ENCODE data around the gene NEURL1B. TPM values are rescaled to one million over a fixed set of nuclear protein-coding genes. Genes with fewer than 3 reads are reported as not detected.

NEURL1B gene
- polyA plus RNA-seq, 1 donor from 2014 or later: 12.7 TPM

DNA sequence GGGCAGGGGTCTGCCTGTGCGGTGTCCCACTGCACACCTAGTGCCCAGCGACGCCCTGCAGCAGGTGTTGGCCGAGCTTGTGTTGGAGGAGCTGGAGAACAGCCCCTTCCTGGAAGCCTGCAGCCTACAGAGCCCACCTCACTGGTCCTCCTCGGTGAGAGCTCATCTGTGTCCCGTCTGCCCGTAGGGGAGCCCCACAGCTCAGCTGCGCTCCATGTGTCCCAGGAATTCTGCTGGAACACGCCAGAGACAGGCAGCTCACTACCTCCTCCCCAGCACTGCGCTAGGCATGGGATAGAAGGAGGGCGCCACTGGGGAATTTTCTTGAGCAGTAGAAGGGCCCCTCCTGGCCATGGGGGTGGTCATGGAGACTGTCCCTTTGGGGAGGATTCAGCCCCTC lies 85.9 kb downstream of the NEURL1B start:
- no peaks in the 10 kb centered on the region for H3K9me2 ChIP-seq (ENCODE audit: insufficient read depth, low read length)
- no peak overlapping the region for H3K4me2 ChIP-seq (ENCODE audit: low read length)
- no peaks in the 10 kb centered on the region for H3K79me2 ChIP-seq (replicated peaks; ENCODE audit: insufficient read depth, low read length)
- H2AFZ ChIP-seq (ENCODE audit: low read depth, low read length): no peak overlapping the region
- H3F3A ChIP-seq (ENCODE audit: insufficient read depth, low read length, poor library complexity, severe bottlenecking): no peaks in the 10 kb centered on the region
- TF ChIP-seq, protein P1, sequence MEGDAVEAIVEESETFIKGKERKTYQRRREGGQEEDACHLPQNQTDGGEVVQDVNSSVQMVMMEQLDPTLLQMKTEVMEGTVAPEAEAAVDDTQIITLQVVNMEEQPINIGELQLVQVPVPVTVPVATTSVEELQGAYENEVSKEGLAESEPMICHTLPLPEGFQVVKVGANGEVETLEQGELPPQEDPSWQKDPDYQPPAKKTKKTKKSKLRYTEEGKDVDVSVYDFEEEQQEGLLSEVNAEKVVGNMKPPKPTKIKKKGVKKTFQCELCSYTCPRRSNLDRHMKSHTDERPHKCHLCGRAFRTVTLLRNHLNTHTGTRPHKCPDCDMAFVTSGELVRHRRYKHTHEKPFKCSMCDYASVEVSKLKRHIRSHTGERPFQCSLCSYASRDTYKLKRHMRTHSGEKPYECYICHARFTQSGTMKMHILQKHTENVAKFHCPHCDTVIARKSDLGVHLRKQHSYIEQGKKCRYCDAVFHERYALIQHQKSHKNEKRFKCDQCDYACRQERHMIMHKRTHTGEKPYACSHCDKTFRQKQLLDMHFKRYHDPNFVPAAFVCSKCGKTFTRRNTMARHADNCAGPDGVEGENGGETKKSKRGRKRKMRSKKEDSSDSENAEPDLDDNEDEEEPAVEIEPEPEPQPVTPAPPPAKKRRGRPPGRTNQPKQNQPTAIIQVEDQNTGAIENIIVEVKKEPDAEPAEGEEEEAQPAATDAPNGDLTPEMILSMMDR (IDR thresholded peaks at IDR 0.05; ENCODE audit: poor library complexity, severe bottlenecking): no peak
- TF ChIP-seq RAD21 (conservative IDR thresholded peaks at IDR 0.05): no peak
- no peak for TF ChIP-seq TAF1 (IDR thresholded peaks at IDR 0.05; ENCODE audit: low read depth)
- TF ChIP-seq MXI1 (conservative IDR thresholded peaks at IDR 0.05; ENCODE audit: poor library complexity, severe bottlenecking): no peak
- TF ChIP-seq, protein P2, sequence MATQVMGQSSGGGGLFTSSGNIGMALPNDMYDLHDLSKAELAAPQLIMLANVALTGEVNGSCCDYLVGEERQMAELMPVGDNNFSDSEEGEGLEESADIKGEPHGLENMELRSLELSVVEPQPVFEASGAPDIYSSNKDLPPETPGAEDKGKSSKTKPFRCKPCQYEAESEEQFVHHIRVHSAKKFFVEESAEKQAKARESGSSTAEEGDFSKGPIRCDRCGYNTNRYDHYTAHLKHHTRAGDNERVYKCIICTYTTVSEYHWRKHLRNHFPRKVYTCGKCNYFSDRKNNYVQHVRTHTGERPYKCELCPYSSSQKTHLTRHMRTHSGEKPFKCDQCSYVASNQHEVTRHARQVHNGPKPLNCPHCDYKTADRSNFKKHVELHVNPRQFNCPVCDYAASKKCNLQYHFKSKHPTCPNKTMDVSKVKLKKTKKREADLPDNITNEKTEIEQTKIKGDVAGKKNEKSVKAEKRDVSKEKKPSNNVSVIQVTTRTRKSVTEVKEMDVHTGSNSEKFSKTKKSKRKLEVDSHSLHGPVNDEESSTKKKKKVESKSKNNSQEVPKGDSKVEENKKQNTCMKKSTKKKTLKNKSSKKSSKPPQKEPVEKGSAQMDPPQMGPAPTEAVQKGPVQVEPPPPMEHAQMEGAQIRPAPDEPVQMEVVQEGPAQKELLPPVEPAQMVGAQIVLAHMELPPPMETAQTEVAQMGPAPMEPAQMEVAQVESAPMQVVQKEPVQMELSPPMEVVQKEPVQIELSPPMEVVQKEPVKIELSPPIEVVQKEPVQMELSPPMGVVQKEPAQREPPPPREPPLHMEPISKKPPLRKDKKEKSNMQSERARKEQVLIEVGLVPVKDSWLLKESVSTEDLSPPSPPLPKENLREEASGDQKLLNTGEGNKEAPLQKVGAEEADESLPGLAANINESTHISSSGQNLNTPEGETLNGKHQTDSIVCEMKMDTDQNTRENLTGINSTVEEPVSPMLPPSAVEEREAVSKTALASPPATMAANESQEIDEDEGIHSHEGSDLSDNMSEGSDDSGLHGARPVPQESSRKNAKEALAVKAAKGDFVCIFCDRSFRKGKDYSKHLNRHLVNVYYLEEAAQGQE (IDR thresholded peaks at IDR 0.05; ENCODE audit: borderline replicate concordance): no peak
- no peak for TF ChIP-seq POLR2AphosphoS5 (IDR thresholded peaks at IDR 0.05)
- TF ChIP-seq EZH2 (IDR thresholded peaks at IDR 0.05; ENCODE audit: borderline replicate concordance, insufficient read depth, low read length, poor library complexity, severe bottlenecking): no peak
- no peak for TF ChIP-seq SMC3 (conservative IDR thresholded peaks at IDR 0.05; ENCODE audit: poor library complexity)
- no peak for TF ChIP-seq EP300 (conservative IDR thresholded peaks at IDR 0.05; ENCODE audit: poor library complexity, severe bottlenecking)
- no peak overlapping the region for H3K27ac ChIP-seq (ENCODE audit: low read length)
- H3K36me3 ChIP-seq (ENCODE audit: insufficient read depth, low read length): no peaks in the 10 kb centered on the region
- H3K9me3 ChIP-seq (ENCODE audit: low read length): no peaks in the 10 kb centered on the region
- H3K9ac ChIP-seq (ENCODE audit: low read length): no peak overlapping the region
- no peaks in the 10 kb centered on the region for H4K20me1 ChIP-seq (ENCODE audit: insufficient read depth)
- H3K27me3 ChIP-seq (ENCODE audit: insufficient read depth, low read depth, low read length): no peaks in the 10 kb centered on the region
- H3K4me3 ChIP-seq (ENCODE audit: low read length): no peak overlapping the region

DNA sequence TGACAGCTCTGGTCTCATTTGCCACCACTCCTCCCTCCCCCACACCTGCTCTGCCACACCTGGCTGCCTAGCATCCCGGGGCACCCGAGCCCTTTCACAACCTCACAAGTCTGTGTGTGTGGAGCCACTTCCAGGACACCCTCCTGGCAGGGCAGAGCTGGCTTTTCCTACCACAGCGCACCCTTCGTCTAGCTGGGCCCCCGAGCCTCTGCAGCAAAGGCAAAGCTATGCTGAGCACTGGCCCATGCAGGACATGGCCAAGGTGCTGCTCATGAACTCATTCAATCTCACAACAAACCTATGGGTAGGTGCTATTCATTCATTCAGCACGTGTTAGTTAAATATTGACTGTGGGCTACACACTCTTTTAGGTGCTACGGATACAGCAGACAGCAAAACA lies 86.5 kb downstream of the NEURL1B start:
- Histone ChIP-seq H3K9me3 (ENCODE audit: low read length) (no peaks in the 10 kb centered on the region), H3K9me2 (ENCODE audit: insufficient read depth, low read length) (no peaks in the 10 kb centered on the region)

More for the DNA sequence above, 86.5 kb downstream of the NEURL1B start:
- Histone ChIP-seq H3K9ac (ENCODE audit: low read length) (no peak overlapping the region), H3K27ac (ENCODE audit: low read length) (no peak overlapping the region), H2AFZ (ENCODE audit: low read depth, low read length) (no peak overlapping the region), H3F3A (ENCODE audit: insufficient read depth, low read length, poor library complexity, severe bottlenecking) (no peaks in the 10 kb centered on the region), H3K27me3 (ENCODE audit: insufficient read depth, low read depth, low read length) (no peaks in the 10 kb centered on the region), H3K36me3 (ENCODE audit: insufficient read depth, low read length) (no peaks in the 10 kb centered on the region), H4K20me1 (ENCODE audit: insufficient read depth) (no peaks in the 10 kb centered on the region), H3K79me2 (replicated peaks; ENCODE audit: insufficient read depth, low read length) (no peaks in the 10 kb centered on the region), H3K4me3 (ENCODE audit: low read length) (no peak overlapping the region), H3K4me2 (ENCODE audit: low read length) (no peak overlapping the region)
- TF ChIP-seq, protein P2 (IDR thresholded peaks at IDR 0.05; ENCODE audit: borderline replicate concordance): no peak
- no peak for TF ChIP-seq EZH2 (IDR thresholded peaks at IDR 0.05; ENCODE audit: borderline replicate concordance, insufficient read depth, low read length, poor library complexity, severe bottlenecking)
- TF ChIP-seq POLR2AphosphoS5 (IDR thresholded peaks at IDR 0.05): no peak
- no peak for TF ChIP-seq SMC3 (conservative IDR thresholded peaks at IDR 0.05; ENCODE audit: poor library complexity)
- no peak for TF ChIP-seq EP300 (conservative IDR thresholded peaks at IDR 0.05; ENCODE audit: poor library complexity, severe bottlenecking)
- TF ChIP-seq, protein P1 (IDR thresholded peaks at IDR 0.05; ENCODE audit: poor library complexity, severe bottlenecking): no peak
- no peak for TF ChIP-seq RAD21 (conservative IDR thresholded peaks at IDR 0.05)
- TF ChIP-seq MXI1 (conservative IDR thresholded peaks at IDR 0.05; ENCODE audit: poor library complexity, severe bottlenecking): no peak
- TF ChIP-seq TAF1 (IDR thresholded peaks at IDR 0.05; ENCODE audit: low read depth): no peak
